PC-9 (cell line): Measurements from ENCODE around the gene TMEM214. TPM values are rescaled to one million over a fixed set of nuclear protein-coding genes. Genes with fewer than 3 reads are reported as not detected.

Source experiments
- BruUV-seq: library from RNA; stranded (reverse); fragments of 400-500 nt; replicated peaks from 2 replicates; lab custom pipeline; 2021; lab: Mats Ljungman, UMichigan
- CTCF ChIA-PET: fragments of 300-600 bp; sonication (Branson Sonifier 250); formaldehyde crosslinking; loops from one replicate; lab custom pipeline; 2022; ENCODE audit warnings: antibody characterized with exemption; lab: Charles Lee
- POLR2A ChIA-PET: fragments of 300-600 bp; sonication (Branson Sonifier 250); formaldehyde crosslinking; loops from one replicate; lab custom pipeline; 2022; ENCODE audit warnings: antibody characterized with exemption; ENCODE audit not compliant: unreplicated experiment; lab: Charles Lee
- DNase-seq, 2 experiments: peaks; one replicate each; pipeline versions ENCODE4 v3.0.0 to v3.0.0-alpha.2; 2015 to 2022; ENCODE audit warnings: mixed read lengths in 1 of 2
- H2AFZ ChIP-seq: fragments of 200-600 bp; sonication (generic); 2 replicates; pipeline ENCODE4 v1.8.1; 2017; ENCODE audit warnings: antibody characterized with exemption
- H3F3A ChIP-seq: fragments of 200-600 bp; sonication (generic); 2 replicates; pipeline ENCODE4 v1.8.1; 2017; ENCODE audit warnings: antibody characterized with exemption, mild to moderate bottlenecking, low read depth; ENCODE audit not compliant: insufficient read depth
- H3K27ac ChIP-seq: fragments of 200-600 bp; sonication (generic); 2 replicates; pipeline ENCODE4 v1.6.1; 2016; ENCODE audit warnings: mixed run types
- H3K27me3 ChIP-seq: fragments of 200-600 bp; sonication (generic); 2 replicates; pipeline ENCODE4 v1.6.1; 2016; ENCODE audit warnings: low read depth, mixed run types; ENCODE audit not compliant: insufficient read depth
- H3K36me3 ChIP-seq: fragments of 200-600 bp; sonication (generic); 2 replicates; pipeline ENCODE4 v1.6.1; 2016; ENCODE audit warnings: low read depth, mixed run types
- H3K4me1 ChIP-seq: fragments of 200-600 bp; sonication (generic); replicated peaks from 2 replicates; pipeline ENCODE4 v1.6.1; 2016; ENCODE audit warnings: mixed run types; ENCODE audit not compliant: insufficient read depth
- H3K4me2 ChIP-seq: fragments of 200-600 bp; sonication (generic); 2 replicates; pipeline ENCODE4 v1.6.1; 2017; ENCODE audit warnings: mixed run types
- H3K4me3 ChIP-seq: fragments of 200-600 bp; sonication (generic); 2 replicates; pipeline ENCODE4 v1.6.1; 2016; ENCODE audit warnings: mixed run types
- H3K79me2 ChIP-seq: fragments of 200-600 bp; sonication (generic); 2 replicates; pipeline ENCODE4 v1.6.1; 2017; ENCODE audit warnings: low read depth, mixed run types
- H3K9me2 ChIP-seq: fragments of 200-600 bp; sonication (generic); 2 replicates; pipeline ENCODE4 v1.8.1; 2017; ENCODE audit warnings: mild to moderate bottlenecking; ENCODE audit not compliant: insufficient read depth
- H3K9me3 ChIP-seq: fragments of 200-600 bp; sonication (generic); 2 replicates; pipeline ENCODE4 v1.8.1; 2016; ENCODE audit warnings: low read depth; ENCODE audit not compliant: insufficient read depth
- H4K20me1 ChIP-seq: fragments of 200-600 bp; sonication (generic); 2 replicates; pipeline ENCODE4 v1.8.1; 2017; ENCODE audit not compliant: insufficient read depth
- CTCF ChIP-seq: fragments of 200-600 bp; sonication (generic); conservative IDR thresholded peaks from 2 replicates; pipeline ENCODE4 v1.6.1; 2017; ENCODE audit warnings: mixed run types, antibody characterized with exemption, mild to moderate bottlenecking, moderate library complexity
- EZH2 ChIP-seq: fragments of 200-600 bp; sonication (generic); IDR thresholded peaks from 2 replicates; pipeline ENCODE4 v1.8.0; 2017; ENCODE audit warnings: antibody characterized with exemption, low read depth
- intact Hi-C: fragments of 100-400 bp; cut with micrococcal nuclease; formaldehyde crosslinking; loops from one replicate; pipeline ENCODE4 v1.10.0; 2022; ENCODE audit not compliant: unreplicated experiment
- total RNA-seq: library from RNA; stranded (reverse); gene quantifications from 2 replicates; pipeline ENCODE4 v1.2.3, GENCODE V29; 2021

Gene TMEM214
- total RNA-seq, 1 experiment from 2014 or later, result 65.6 TPM

DNA sequence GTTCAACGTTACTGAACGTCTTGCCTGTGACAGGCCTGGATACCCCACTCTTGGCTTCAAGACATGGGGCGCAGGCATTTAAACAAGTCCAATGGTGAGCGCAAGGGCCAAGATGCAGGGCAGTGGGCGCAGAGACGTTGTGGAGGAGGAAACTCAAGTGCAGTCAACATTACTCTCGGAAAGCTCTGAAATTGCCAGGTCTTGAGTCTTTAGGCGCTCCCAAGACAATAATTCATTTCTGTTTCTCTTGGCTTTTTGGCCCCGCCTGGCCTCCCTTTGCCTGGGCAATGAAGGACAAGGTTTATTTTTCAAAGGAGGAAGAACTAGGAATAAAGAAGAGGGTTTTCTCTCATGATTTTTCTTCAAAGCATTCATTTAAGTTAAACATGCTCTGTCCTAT lies 13.3 kb upstream of the TMEM214 start:
- POLR2A ChIA-PET, result interaction anchor here (0.6 kb wide), 1 partner anchor 15 kb away, joined by 27 read pairs; no protein-coding TSS in a partner anchor
- no peak for TF ChIP-seq CTCF
- no peak for TF ChIP-seq EZH2
- BruUV-seq, result no TSS peak

DNA sequence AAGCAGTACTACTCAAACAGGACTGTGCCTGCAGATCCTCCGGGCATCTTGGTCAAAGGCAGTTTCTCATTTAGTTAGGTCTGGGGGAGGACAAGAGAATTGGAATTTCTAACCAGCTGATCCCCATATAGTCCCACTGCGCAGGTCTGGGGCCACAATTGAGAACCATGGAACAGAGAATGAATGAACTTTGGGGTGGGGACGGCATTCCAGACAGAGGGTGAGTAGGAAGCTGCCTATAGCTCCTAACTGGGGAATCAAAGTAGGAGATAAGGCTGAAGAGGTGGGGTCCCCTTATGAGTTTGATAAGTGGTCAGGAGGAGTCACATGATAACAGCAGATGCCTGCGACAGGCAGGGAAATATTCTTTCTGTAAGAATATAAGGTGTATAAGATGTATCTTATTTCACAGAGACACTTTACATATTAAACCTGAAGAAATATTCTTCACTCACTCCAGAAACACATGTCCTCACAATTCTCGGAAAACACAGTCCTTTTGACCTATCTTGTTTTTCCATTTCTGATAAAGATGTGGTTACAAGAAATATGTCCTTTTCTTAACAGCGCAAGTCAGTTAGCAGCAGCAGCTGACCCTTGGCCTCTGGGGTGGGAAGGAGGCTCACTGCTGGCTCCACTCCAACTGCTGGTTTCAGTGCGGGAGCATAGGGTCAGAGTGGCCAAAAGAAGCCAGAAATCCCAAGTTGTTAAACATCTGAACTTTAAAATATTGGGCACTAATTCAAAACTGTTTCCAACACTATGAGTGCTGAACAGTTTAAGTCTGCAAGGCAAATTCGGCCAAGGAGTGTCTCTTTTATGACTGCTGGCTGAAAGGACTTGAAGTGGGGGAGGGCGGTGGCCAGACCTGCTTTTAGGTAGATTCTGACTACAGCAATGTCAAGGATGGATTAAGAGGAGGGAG lies 12.6 kb upstream of the TMEM214 start:
- TF ChIP-seq CTCF (no peak), EZH2 (no peak)
- ChIA-PET POLR2A (interaction anchor here (0.6 kb wide), 1 partner anchor 14 kb away, joined by 27 read pairs; no protein-coding TSS in a partner anchor), CTCF (interaction anchor here (0.5 to 0.7 kb wide), 2 partner anchors 58 to 258 kb away, joined by 4 to 5 read pairs; no protein-coding TSS in a partner anchor)
- H3K9me3 ChIP-seq, result no peaks in the 10 kb centered on the region
- H3F3A ChIP-seq, result peaks cover 40% of the 10 kb centered on the region
- no peaks in the 10 kb centered on the region for H4K20me1 ChIP-seq
- H3K4me2 ChIP-seq, result peak overlapping the region; percentile 61
- H3K27me3 ChIP-seq, result no peaks in the 10 kb centered on the region
- peak overlapping the region; percentile 80 for H3K27ac ChIP-seq
- DNase-seq, result peak in 1 of 2 experiments; percentile 26
- no peak overlapping the region; the same call in 1 of the 2 replicates for H3K4me3 ChIP-seq
- intact Hi-C loops, result loop anchor here (2.0 to 10.0 kb wide), 2 partner anchors 65 to 265 kb away; no protein-coding TSS in a partner anchor
- no TSS peak for BruUV-seq
- H3K4me1 ChIP-seq, result peaks cover 55% of the 10 kb centered on the region
- peaks cover 7% of the 10 kb centered on the region; the same call in 1 of the 2 replicates for H3K79me2 ChIP-seq
- no peaks in the 10 kb centered on the region for H3K9me2 ChIP-seq
- H2AFZ ChIP-seq, result no peak overlapping the region
- H3K36me3 ChIP-seq, result 0 out of 2 replicates have a peak, but pooled peaks cover 5% of the 10 kb centered on the region

More for the DNA sequence above, 13.3 kb upstream of the TMEM214 start:
- no peak overlapping the region for H3K4me3 ChIP-seq
- peaks cover 41% of the 10 kb centered on the region for H3F3A ChIP-seq
- H3K9me3 ChIP-seq, result no peaks in the 10 kb centered on the region
- no peak for DNase-seq
- H2AFZ ChIP-seq, result no peak overlapping the region
- intact Hi-C loops, result loop anchor here (10.0 kb wide), 1 partner anchor 265 kb away; no protein-coding TSS in a partner anchor
- H3K4me1 ChIP-seq, result peaks cover 60% of the 10 kb centered on the region
- no peaks in the 10 kb centered on the region for H3K27me3 ChIP-seq
- no peaks in the 10 kb centered on the region for H4K20me1 ChIP-seq
- peaks cover 7% of the 10 kb centered on the region; the same call in 1 of the 2 replicates for H3K79me2 ChIP-seq
- CTCF ChIA-PET, result interaction anchor here (0.5 to 0.7 kb wide), 2 partner anchors 58 to 259 kb away, joined by 4 to 5 read pairs; no protein-coding TSS in a partner anchor
- peak overlapping the region; percentile 61 for H3K4me2 ChIP-seq
- H3K36me3 ChIP-seq, result 0 out of 2 replicates have a peak, but pooled peaks cover 5% of the 10 kb centered on the region
- H3K9me2 ChIP-seq, result no peaks in the 10 kb centered on the region
- H3K27ac ChIP-seq, result peak overlapping the region; percentile 80
